ENCODE measurements around the gene HEATR9.

Gene HEATR9

GRCh38 chr17:35856603-35857002, 12.1 kb downstream of the HEATR9 start:
- DNase-seq, result no peak

GRCh38 chr17:35855965-35856364, 12.7 kb downstream of the HEATR9 start:
- no peak for DNase-seq

- DNase-seq, result peak; percentile 75 to 80
Observed at GRCh38 chr17:35849469-35850348, 19.0 kb downstream of the HEATR9 start.

- no peak for DNase-seq
Observed at GRCh38 chr17:35847633-35848373, 20.9 kb downstream of the HEATR9 start.

- DNase-seq, result no peak
Observed at GRCh38 chr17:35847006-35847405, 21.7 kb downstream of the HEATR9 start.

- DNase-seq, result no peak
Observed at GRCh38 chr17:35846055-35846809, 22.5 kb downstream of the HEATR9 start.

- no peak for DNase-seq
Observed at GRCh38 chr17:35844547-35844946, 24.1 kb downstream of the HEATR9 start.

- no peak for DNase-seq
Observed at GRCh38 chr17:35843698-35844097, 25.0 kb downstream of the HEATR9 start.

- no peak for DNase-seq
Observed at GRCh38 chr17:35842239-35842638, 26.5 kb downstream of the HEATR9 start.

- DNase-seq, result no peak
Observed at GRCh38 chr17:35841505-35841904, 27.2 kb downstream of the HEATR9 start.

GRCh38 chr17:35841101-35841500, 27.6 kb downstream of the HEATR9 start:
- DNase-seq, result no peak

- no peak for DNase-seq
Observed at GRCh38 chr17:35825206-35825605, 43.5 kb downstream of the HEATR9 start.

GRCh38 chr17:35821308-35821707, 47.4 kb downstream of the HEATR9 start:
- DNase-seq, result no peak

- DNase-seq, result no peak
Observed at GRCh38 chr17:35819455-35819854, 49.2 kb downstream of the HEATR9 start.

GRCh38 chr17:35817196-35817595, 51.5 kb downstream of the HEATR9 start:
- no peak for DNase-seq

GRCh38 chr17:35816723-35817122, 52.0 kb downstream of the HEATR9 start:
- no peak for DNase-seq

GRCh38 chr17:35812456-35812855, 56.2 kb downstream of the HEATR9 start:
- no peak for DNase-seq

GRCh38 chr17:35811759-35812158, 56.9 kb downstream of the HEATR9 start:
- DNase-seq, result no peak

GRCh38 chr17:35809855-35810461, 58.7 kb downstream of the HEATR9 start:
- no peak for DNase-seq

GRCh38 chr17:35808962-35809854, 59.5 kb downstream of the HEATR9 start, which contains the start of gene TAF15:
Gene TAF15 (plus strand): TSS chr17:35809484. CDS start chr17:35809570, 86 bp downstream.
- DNase-seq, result peak; percentile 98 to 99

- no peak for DNase-seq
Observed at GRCh38 chr17:35808240-35808961, 60.3 kb downstream of the HEATR9 start.

Measured in Kasumi-1 (cell line).